Skeletal muscle tissue (tissue), 4 donors: Measurements from ENCODE around the gene AP2B1. TPM values are rescaled to one million over a fixed set of nuclear protein-coding genes. Genes with fewer than 3 reads are reported as not detected.
"Not testable (repeated sequence)": the region's sequence is repeated elsewhere in the genome, so short reads cannot be mapped to it uniquely, and the experiment has no call there.

Experiments used
- H3K27ac ChIP-seq: one replicate; pipeline ENCODE4 v1.7.0; 2013; ENCODE audit warnings: mild to moderate bottlenecking, low read depth, low read length, inconsistent platforms
- H3K27me3 ChIP-seq, 3 donors: one replicate each; pipeline ENCODE4 v1.7.0; 2013; ENCODE audit warnings: low read length in 3 of 3; ENCODE audit not compliant: control insufficient read depth in 3 of 3, insufficient read depth in 3 of 3
- H3K36me3 ChIP-seq, 3 donors: one replicate each; pipeline ENCODE4 v1.7.0; 2013; ENCODE audit warnings: low read length in 3 of 3; ENCODE audit not compliant: control insufficient read depth in 3 of 3, insufficient read depth in 3 of 3
- H3K4me1 ChIP-seq, 3 donors: one replicate each; pipeline ENCODE4 v1.7.0; 2013; ENCODE audit warnings: low read length in 3 of 3, mild to moderate bottlenecking in 3 of 3; ENCODE audit not compliant: control insufficient read depth in 3 of 3, insufficient read depth in 3 of 3
- H3K4me3 ChIP-seq, 3 donors: one replicate each; pipeline ENCODE4 v1.7.0; 2013; ENCODE audit warnings: low read length in 3 of 3
- H3K9ac ChIP-seq, 3 donors: one replicate each; pipeline ENCODE4 v1.7.0; 2013; ENCODE audit warnings: low read length in 3 of 3, mild to moderate bottlenecking in 3 of 3, moderate library complexity in 2 of 3, low read depth in 1 of 3
- H3K9me3 ChIP-seq, 3 donors: one replicate each; pipeline ENCODE4 v1.7.0; 2013; ENCODE audit warnings: low read length in 3 of 3; ENCODE audit not compliant: control insufficient read depth in 3 of 3
- total RNA-seq: library from RNA; depleted of rRNA; stranded (reverse); fragments of >200 nt; gene quantifications from one replicate; pipeline ENCODE4 v1.2.3, GENCODE V29; 2014
- donor health status: Osteomylitis.

The AP2B1 gene
- total RNA-seq, 1 donor from 2014 or later = 45.4 TPM

DNA sequence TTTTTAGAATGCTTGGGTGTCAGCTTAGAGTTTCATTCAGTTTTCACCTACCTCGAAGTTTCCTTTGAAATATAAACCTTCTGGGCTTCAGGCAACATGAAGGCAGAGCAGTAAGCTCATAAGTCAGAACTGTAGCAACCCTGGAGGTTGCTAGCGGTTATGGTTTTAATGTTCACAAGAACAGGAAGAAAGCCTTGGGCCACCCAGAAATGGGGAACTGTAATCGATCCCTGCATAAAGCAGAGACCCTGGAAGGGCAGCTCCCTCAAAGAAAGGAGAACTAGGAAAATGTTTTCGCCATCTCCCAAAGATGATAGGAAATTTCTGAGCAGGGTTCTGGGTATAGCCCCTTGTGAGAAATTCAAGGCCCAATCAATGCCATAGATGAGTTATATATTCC is 96.5 kb downstream of the AP2B1 start:
- Histone ChIP-seq H3K4me1 (no peaks in the 10 kb centered on the region), H3K36me3 (peaks cover 12 to 31% (median 16%) of the 10 kb centered on the region in 3 donors), H3K9me3 (no peaks in the 10 kb centered on the region), H3K4me3 (no peak overlapping the region), H3K27me3 (no peaks in the 10 kb centered on the region), H3K27ac (no peak overlapping the region), H3K9ac (no peak overlapping the region)

DNA sequence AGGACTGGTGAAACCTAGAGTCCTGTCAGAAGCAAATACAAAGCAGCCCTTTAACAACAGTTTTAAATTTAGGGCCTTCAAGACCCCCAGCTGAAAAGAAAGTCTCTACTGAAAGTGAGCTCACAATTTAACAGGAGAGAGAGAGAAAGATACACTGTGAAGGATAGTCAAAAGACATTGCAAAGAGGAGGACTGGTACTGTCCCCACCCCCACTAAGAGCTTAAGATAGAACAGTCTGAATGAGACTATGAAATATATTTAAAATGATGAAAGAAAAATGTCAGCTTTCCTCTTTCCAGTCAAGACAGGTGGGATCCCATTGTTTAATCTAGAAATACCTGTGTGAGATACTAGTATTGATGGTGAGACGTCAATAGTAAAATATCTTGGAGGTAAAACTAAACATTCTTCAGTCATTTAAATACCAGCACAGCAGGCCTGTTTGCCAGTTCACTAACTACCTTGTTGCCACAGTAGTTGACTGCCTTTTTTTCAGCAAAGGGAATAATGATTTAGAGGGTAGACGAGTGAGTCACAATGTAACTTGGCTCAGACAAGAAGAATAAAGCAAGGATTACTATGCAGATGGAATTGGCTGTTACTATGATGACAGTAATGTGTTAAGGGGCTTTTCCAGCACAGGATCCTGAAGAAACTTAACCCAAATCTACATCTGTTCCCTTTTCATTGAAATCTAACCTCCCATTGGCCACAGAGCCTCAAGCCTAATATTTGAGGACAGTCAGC is 97.1 kb downstream of the AP2B1 start:
- Histone ChIP-seq H3K27me3 (no peaks in the 10 kb centered on the region), H3K9ac (no peak overlapping the region), H3K4me3 (no peak overlapping the region), H3K36me3 (peaks cover 12 to 34% (median 16%) of the 10 kb centered on the region in 3 donors), H3K4me1 (no peaks in the 10 kb centered on the region), H3K9me3 (no peaks in the 10 kb centered on the region), H3K27ac (no peak overlapping the region)

DNA sequence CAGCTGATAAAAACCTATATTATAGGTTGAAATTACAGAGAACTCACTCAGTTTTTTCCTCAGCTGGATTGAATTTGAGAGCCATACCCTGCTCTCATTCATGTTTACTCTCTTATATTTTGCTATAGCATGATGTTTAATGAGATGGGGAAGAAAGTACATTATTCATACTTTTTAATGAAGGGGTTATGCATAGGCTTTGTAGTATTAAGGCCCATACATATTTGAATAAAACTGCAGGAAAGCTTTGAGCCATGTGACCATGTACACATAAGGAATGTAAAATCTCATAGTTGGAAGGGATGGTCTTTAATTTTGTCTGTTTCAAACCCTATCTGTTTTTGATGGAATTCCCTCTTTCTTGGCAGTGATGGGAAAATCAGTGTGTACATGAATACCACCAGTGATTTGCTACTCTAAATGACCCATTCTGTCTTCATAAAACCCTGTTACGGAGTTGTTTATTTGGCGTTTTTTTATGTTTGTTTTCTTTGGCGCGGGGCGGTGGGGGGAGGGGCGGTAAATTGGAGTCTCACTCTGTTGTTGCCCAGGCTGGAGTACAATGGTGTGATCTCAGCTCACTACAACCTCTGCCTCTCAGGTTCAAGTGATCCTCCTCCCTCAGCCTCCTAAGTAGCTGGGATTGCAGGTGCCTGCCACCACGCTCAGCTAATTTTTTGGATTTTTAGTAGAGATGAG is 105.5 kb downstream of the AP2B1 start:
- no peaks in the 10 kb centered on the region for H3K27me3 ChIP-seq
- H3K9ac ChIP-seq = no peak overlapping the region
- H3K9me3 ChIP-seq = no peaks in the 10 kb centered on the region
- H3K27ac ChIP-seq = no peak overlapping the region
- peaks cover 0 to 37% (median 15%) of the 10 kb centered on the region in 3 donors for H3K36me3 ChIP-seq
- no peaks in the 10 kb centered on the region for H3K4me1 ChIP-seq
- H3K4me3 ChIP-seq = no peak overlapping the region

DNA sequence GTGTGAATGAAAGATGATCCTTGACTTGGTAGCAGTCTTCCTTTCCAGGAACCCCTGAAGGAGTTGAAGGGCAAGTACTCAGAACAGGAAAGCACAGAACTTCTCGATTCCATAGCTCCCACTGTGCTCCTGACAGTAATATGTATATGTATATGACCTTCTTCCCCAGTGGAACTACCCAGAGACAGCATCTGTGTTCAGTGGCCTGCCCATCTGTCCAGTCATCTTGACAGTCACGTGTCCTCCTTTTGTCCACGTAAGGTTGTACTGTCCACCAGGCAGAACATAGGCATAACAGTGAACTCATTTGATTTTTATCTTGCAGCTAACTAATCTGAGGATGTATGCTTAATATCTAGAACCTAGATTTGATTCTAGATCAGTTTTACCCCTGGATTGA is 106.5 kb downstream of the AP2B1 start:
- Histone ChIP-seq H3K9me3 (no peaks in the 10 kb centered on the region), H3K9ac (no peak overlapping the region), H3K36me3 (peaks cover 0 to 35% (median 15%) of the 10 kb centered on the region in 3 donors)

DNA sequence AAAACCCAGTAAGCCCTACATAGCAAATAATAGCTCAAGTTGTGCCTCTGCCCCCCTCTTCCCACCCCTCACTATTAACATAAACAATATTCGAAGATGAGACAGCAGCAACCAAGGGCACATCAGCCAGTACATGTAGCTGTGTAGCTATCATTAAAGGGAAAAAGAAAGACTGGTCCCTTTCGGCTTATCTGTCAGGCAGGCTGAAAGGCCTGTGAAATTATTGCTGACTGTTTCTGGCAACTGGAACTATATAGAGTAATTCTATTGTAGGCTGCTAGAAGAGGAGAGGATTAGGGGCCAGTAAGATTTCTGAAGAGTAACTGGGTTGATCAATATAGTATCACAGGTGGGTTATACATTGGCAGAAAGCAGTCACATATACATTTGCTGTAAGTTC is 107.8 kb downstream of the AP2B1 start:
- Histone ChIP-seq H3K27me3 (no peaks in the 10 kb centered on the region), H3K9me3 (no peaks in the 10 kb centered on the region), H3K9ac (no peak overlapping the region), H3K27ac (no peak overlapping the region), H3K4me1 (no peaks in the 10 kb centered on the region), H3K4me3 (no peak overlapping the region), H3K36me3 (peaks cover 0 to 28% (median 15%) of the 10 kb centered on the region in 3 donors)

More for the DNA sequence above, 106.5 kb downstream of the AP2B1 start:
- H3K4me1 ChIP-seq = no peaks in the 10 kb centered on the region
- no peak overlapping the region for H3K27ac ChIP-seq
- H3K4me3 ChIP-seq = no peak overlapping the region
- no peaks in the 10 kb centered on the region for H3K27me3 ChIP-seq

DNA sequence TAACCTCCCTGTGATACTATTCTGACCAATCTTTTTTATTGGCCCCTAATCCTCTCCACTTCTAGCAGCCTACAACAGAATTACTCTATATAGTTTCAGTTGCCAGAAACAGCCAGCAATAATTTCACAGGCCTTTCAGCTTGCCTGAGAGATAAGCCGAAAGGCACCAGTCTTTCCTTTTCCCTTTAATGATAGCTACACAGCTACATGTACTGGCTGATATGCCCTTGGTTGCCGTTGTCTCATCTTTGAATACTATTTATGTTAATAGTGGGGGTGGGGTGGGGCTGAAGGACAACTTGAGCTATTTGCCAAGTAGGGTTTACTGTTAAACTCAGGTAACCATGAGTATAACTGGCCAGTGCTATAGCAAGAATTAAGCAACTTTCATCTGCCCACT is 108.5 kb downstream of the AP2B1 start:
- Histone ChIP-seq H3K9me3 (no peaks in the 10 kb centered on the region), H3K27ac (no peak overlapping the region), H3K36me3 (peaks cover 0 to 24% (median 15%) of the 10 kb centered on the region in 3 donors)

DNA sequence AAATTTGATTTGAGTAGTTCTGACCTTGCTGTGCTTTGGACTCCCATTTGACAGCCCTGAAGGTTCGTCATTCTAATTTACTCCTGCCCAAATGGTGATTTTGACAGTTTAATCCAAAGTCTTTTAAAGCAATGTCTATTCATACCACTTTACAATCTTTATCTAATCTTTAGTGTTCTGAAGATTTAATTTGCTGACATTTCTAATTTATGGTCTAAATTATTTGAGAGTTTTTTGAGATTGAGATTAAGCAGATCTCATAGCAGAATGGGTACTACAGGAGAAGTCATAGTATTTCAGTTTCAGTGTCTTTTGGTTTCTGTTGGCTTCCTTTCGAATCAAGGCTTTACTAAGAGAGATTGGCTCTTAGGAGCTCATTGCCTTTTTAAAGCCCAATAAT is 111.7 kb downstream of the AP2B1 start:
- no peaks in the 10 kb centered on the region for H3K4me1 ChIP-seq
- H3K9ac ChIP-seq = no peak overlapping the region
- H3K4me3 ChIP-seq = no peak overlapping the region
- no peaks in the 10 kb centered on the region for H3K9me3 ChIP-seq
- H3K27ac ChIP-seq = no peak overlapping the region
- no peaks in the 10 kb centered on the region for H3K27me3 ChIP-seq
- peaks cover 0 to 13% (median 10%) of the 10 kb centered on the region in 3 donors for H3K36me3 ChIP-seq

More for the DNA sequence above, 108.5 kb downstream of the AP2B1 start:
- Histone ChIP-seq H3K9ac (no peak overlapping the region), H3K4me1 (no peaks in the 10 kb centered on the region), H3K27me3 (no peaks in the 10 kb centered on the region), H3K4me3 (no peak overlapping the region)

DNA sequence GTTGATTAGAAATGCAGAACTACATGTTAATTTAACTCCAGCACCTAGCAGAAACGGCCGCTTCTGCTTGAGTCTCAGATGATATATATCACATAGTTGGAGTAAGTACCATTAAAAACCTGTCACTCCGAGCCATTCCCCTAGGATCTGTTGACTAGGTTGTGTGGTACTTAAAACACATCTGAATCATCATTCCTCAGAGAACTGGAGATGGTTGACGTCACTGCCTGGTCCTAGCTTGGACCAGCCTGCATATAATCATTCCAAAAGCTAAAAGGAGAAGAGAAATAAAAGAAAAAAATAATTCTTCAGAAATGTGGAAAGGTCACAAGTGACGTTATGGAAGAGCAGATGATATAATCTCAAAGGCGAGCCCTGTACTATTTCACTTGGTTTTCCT is 113.0 kb downstream of the AP2B1 start:
- peaks cover 0 to 8% (median 7%) of the 10 kb centered on the region in 3 donors for H3K36me3 ChIP-seq
- H3K27ac ChIP-seq = no peak overlapping the region

DNA sequence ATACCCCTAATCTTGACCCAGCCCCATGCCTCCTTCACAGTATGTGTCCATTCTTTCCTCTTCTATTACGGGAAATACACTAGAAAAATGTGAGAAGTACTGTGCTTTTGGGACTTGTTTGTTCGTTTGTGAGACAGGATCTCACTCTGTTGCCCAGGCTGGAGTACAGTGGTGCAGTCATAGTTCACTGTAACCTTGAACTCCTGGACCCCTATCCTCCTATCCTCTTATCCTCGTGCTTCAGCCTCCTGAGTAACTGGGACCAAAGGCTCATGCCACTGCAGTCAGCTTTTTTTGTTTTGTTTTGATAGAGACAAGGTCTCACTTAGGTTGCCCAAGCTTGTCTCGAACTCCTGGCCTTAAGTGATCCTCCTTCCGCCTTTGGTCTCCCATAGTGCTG is 114.4 kb downstream of the AP2B1 start:
- H3K4me1 ChIP-seq = no peaks in the 10 kb centered on the region
- no peaks in the 10 kb centered on the region for H3K27me3 ChIP-seq
- H3K9ac ChIP-seq = no peak overlapping the region
- no peak overlapping the region for H3K27ac ChIP-seq
- H3K36me3 ChIP-seq = peaks cover 0 to 1% (median 0%) of the 10 kb centered on the region in 3 donors
- H3K9me3 ChIP-seq = no peaks in the 10 kb centered on the region
- H3K4me3 ChIP-seq = no peak overlapping the region

More for the DNA sequence above, 113.0 kb downstream of the AP2B1 start:
- no peaks in the 10 kb centered on the region for H3K9me3 ChIP-seq
- H3K4me1 ChIP-seq = no peaks in the 10 kb centered on the region
- H3K4me3 ChIP-seq = no peak overlapping the region
- no peak overlapping the region for H3K9ac ChIP-seq
- no peaks in the 10 kb centered on the region for H3K27me3 ChIP-seq

DNA sequence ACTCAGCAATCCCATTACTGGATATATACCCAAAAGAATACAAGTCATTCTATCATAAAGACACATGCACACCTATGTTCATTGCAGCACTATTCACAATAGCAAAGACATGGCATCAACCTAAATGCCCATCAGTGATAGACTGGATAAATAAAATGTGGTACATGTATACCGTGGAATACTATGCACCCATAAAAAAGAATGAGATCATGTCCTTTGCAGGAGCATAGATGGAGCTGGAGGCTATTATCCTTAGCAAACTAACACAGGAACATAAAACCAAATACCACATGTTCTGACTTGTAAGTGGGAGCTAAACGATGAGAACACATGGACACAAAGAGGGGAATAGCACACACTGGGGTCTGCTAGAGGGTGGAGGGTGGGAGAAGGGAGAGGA is 116.2 kb downstream of the AP2B1 start:
- H3K27ac ChIP-seq, H3K4me3 ChIP-seq, H3K4me1 ChIP-seq, H3K9me3 ChIP-seq, H3K36me3 ChIP-seq, H3K9ac ChIP-seq, H3K27me3 ChIP-seq: not testable (repeated sequence)
